ENCODE measurements around the gene FLRT1.

The FLRT1 gene

DNA sequence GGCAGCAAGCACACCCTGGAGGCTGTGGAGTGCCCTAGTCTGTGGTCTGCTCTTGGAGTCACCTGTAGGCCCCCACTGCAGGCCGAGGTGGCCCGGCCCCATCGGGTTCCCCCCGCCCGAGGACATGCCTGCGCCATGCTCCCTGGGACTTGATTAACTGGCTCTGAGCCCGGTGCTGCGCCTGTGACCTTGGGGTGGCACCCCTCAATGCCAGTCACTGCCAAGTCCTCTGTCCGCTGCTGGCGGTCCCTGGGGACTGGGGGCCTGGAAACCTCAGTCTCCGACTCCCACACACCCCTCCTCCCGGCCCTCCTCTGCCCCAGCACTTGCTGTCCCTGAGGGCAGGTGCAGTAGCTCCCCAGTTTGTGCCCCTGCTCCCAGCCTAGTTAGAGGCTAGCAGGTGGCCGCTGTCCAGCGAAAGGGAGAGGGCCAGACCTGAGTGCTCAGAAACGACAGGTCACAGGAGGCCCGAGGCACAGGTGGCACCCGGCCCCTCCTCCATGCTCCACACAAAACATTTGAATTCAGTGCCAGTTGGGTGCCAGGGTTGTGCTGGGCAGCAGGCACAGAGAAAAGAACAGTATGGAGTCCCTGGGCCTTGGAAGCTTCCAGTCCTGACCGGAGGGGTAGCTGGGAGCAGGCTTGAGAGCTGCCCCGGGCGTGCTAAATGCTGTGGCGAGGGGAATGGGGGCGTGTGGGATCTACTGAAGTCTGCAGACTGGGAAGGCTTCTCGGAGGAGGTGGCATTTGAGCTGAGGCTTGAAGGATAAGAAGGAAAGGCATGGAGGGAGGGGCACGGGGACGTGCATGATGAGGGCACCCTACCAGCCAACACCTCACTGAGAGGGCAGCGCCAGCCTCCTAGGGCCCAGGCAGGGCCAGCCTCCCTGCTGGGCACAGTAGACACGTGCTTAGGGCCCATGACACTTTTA is 16.4 kb upstream of the FLRT1 start:
- TF ChIP-seq, protein P1, sequence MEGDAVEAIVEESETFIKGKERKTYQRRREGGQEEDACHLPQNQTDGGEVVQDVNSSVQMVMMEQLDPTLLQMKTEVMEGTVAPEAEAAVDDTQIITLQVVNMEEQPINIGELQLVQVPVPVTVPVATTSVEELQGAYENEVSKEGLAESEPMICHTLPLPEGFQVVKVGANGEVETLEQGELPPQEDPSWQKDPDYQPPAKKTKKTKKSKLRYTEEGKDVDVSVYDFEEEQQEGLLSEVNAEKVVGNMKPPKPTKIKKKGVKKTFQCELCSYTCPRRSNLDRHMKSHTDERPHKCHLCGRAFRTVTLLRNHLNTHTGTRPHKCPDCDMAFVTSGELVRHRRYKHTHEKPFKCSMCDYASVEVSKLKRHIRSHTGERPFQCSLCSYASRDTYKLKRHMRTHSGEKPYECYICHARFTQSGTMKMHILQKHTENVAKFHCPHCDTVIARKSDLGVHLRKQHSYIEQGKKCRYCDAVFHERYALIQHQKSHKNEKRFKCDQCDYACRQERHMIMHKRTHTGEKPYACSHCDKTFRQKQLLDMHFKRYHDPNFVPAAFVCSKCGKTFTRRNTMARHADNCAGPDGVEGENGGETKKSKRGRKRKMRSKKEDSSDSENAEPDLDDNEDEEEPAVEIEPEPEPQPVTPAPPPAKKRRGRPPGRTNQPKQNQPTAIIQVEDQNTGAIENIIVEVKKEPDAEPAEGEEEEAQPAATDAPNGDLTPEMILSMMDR (conservative IDR thresholded peaks at IDR 0.05; ENCODE audit: low read length): no peak
- H3K4me3 ChIP-seq (ENCODE audit: low read length): no peak overlapping the region
- DNase-seq (ENCODE audit: low read depth): no peak

DNA sequence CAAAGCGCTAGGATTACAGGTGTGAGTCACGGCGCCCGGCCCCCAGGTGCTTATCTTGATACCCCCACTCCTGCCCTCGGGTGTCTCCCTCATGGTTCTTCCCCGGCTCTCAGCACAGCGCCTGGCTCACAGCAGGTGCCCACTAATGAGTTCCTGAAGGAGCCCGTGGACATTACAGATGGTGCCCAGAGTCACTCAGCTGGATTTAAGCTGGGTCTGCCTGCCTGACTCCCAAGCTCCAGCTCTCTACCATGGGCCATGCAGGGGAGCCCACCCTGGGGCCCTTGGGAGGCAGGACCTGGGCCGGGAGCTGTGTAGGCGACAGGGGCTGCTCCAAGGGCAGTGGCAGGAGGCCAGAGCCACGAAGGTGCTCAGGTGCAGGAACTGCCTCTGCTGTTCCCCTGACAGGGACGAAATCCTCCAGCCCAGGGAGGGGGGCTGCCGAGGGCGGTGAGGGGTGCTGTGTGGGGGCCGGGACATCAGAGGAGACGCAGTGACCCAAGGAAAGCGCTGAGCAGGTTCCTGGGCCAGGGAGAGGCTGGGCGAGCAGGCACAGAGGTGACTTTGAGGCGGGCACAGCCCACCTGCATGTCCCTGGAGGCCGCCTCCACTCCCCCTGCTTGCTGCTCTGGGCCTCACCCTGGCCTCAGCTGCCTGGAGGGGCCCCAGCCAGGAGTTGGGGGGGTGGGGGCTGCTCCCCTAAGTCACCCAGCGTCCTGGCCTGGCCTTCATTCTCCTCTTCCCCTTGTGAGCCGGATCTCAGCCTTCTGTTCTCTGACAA is 14.6 kb upstream of the FLRT1 start:
- TF ChIP-seq, protein P1 (conservative IDR thresholded peaks at IDR 0.05; ENCODE audit: low read length): no peak
- no peak for DNase-seq (ENCODE audit: low read depth)
- no peak overlapping the region for H3K4me3 ChIP-seq (ENCODE audit: low read length)

DNA sequence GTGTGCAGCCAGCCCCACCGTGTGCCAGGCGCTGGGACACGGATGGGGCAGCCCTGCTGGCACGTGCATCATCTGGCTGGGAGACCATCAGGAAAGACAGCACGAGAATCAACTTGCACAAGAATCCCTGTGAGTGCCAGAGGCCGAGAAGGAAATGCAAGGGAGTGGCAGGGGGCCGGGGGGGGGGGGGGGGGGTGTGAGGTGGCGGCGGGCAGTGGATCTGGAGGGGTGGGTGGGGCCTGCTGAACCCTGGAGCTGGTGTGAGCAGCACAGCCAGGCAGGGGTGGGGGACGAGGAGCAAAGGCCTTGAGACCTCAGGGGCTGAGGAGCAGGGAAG is 14.0 kb upstream of the FLRT1 start:
- no peak for DNase-seq (ENCODE audit: low read depth)
- no peak overlapping the region for H3K4me3 ChIP-seq (ENCODE audit: low read length)

DNA sequence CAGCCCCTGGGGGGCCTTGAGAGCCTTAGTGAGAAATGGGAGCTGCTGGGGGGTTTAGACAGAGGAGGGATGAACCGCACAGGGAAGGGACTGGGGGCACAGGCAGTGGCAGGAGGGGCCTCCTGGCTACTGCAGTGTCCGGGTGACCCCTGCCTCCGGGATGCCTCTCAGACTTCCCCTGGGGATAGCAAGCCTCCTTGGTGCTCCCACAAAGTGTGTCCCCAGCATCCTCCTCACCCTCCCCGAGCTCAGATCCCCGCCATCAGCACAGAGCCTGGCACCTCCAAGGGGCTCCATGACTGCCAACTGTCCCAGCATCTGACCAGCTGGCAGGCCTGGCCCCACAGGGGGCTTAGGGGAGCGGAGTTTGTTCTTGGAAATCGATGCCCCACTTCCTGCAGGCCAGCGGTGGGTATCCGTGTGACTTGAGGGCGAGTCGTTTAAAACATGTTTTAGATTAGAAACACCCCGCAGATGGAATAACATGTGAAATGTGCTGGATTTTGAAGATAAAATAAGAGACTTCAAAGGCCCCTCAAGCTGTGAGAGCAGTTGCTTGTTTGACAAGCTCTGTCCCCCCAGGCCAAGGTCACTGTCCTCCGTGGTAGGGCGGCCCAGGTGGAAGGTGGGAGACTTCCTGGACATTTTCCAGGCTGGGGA is 13.5 kb upstream of the FLRT1 start:
- DNase-seq (ENCODE audit: low read depth): no peak
- TF ChIP-seq, protein P1 (conservative IDR thresholded peaks at IDR 0.05; ENCODE audit: low read length): no peak
- no peak overlapping the region for H3K4me3 ChIP-seq (ENCODE audit: low read length)

More for the DNA sequence above, 14.0 kb upstream of the FLRT1 start:
- TF ChIP-seq, protein P1 (conservative IDR thresholded peaks at IDR 0.05; ENCODE audit: low read length): no peak

DNA sequence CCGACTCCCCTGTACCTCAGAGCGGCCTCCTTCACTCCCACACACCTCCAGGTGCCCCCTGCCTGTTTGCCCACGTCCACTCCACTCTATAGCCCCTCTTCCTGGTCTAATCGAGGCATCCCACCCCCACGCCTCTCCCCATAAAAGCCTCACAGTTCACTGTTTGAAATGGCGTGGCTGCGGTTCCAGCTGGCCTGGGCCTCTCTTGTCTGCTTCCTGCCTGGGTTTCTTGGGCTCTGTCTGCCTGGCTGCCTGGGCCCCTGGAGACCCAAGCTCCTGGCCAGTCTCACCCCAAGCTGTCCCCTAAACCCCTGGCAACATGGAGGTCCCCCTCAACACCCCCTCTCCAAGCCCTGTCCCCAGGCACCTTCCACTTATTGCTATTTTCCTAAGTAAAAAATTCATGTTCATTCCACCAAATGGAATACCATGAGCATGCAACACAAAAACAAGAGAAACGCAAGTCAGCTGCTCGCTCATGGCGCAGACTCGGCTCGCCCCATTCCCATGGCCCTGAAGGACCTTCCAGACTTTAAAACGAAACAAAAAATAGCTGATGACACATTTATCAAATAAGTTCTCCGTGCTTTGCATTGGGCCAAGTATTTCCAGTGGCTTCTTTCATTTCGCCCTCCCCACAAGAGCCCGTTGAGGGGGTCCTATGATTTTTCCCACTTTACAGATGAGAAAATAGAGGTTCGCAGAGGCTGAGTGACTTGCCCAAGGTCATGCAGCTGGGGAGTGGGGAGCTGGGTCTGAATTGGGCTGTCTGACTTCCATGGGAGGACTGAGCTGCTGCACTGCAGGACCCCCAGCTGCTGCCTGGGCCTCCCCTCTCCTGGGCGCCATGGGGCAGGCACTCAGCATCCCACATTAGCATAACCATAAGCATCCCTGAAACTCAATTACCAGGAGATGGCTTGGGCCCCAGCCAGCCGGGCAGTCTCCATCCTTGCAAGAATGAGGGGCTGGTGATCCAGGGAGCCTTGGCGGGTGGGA is 11.7 kb upstream of the FLRT1 start:
- no peak for DNase-seq (ENCODE audit: low read depth)
- no peak overlapping the region for H3K4me3 ChIP-seq (ENCODE audit: low read length)
- TF ChIP-seq, protein P1 (conservative IDR thresholded peaks at IDR 0.05; ENCODE audit: low read length): no peak

DNA sequence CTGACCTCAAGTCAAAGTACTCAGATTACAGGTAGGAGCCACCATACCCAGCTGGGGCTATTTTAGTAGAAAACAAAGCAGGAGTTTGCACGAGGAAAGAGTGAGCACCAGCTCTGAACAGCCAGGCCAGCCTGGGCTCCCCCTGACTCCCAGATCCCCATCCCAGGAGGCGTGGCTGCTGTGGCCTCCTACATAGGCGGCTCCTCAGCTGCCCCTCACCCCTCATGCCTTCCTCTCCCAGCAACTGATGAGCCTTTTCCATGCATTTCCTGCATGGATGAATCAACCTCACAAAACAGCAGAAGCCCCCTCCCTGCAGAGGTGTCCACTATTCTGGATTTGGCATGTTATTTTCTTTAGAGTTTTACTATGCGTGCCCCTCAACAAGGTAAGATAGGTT is 10.5 kb upstream of the FLRT1 start:
- TF ChIP-seq, protein P1 (conservative IDR thresholded peaks at IDR 0.05; ENCODE audit: low read length): no peak
- no peak overlapping the region for H3K4me3 ChIP-seq (ENCODE audit: low read length)
- DNase-seq (ENCODE audit: low read depth): no peak

Data from AG10803 (cell line).